Measurements from ENCODE around the gene S100Z.

- TF ChIP-seq, protein P1, sequence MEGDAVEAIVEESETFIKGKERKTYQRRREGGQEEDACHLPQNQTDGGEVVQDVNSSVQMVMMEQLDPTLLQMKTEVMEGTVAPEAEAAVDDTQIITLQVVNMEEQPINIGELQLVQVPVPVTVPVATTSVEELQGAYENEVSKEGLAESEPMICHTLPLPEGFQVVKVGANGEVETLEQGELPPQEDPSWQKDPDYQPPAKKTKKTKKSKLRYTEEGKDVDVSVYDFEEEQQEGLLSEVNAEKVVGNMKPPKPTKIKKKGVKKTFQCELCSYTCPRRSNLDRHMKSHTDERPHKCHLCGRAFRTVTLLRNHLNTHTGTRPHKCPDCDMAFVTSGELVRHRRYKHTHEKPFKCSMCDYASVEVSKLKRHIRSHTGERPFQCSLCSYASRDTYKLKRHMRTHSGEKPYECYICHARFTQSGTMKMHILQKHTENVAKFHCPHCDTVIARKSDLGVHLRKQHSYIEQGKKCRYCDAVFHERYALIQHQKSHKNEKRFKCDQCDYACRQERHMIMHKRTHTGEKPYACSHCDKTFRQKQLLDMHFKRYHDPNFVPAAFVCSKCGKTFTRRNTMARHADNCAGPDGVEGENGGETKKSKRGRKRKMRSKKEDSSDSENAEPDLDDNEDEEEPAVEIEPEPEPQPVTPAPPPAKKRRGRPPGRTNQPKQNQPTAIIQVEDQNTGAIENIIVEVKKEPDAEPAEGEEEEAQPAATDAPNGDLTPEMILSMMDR (IDR thresholded peaks at IDR 0.05): no peak
- no peak for TF ChIP-seq POLR2A (IDR thresholded peaks at IDR 0.05)
Observed at GRCh38 chr5:76863001-76863400, 13.2 kb downstream of the S100Z start.
